HG03066 (cell line): ENCODE data around the gene MMP17.

ENCODE experiments used
- ATAC-seq: cut with Tn5 transposase; IDR thresholded peaks from one replicate; pipeline ENCODE4 v1.9.1; 2021; ENCODE audit warnings: low read depth; ENCODE audit not compliant: unreplicated experiment

Gene MMP17

DNA sequence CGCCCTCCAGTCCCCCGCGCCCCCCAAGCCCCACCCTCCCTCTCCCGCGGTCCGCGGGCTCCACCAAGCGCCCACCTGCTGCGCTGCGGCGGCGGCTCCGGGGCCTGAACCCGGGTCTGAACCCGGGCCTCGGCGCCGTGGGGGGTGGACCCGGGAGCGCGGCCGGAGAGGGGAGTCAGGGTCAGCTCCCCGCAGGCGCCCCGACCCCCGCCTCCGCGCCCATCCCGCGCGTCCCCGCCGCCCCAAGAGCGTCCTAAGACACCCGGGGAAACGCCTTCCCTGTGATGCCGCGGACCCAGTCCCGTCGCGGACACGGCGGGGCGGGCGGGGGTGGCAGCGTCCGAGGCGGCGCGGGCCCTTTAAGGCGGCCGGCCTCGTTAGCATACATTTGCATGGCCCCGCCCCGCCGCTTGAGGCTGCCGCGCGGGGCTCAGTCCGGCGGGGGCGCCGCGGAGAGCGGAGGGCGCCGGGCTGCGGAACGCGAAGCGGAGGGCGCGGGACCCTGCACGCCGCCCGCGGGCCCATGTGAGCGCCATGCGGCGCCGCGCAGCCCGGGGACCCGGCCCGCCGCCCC is at the start of gene MMP17:
MMP17 (plus strand) TSS at position 433 of the 574 bp plus-strand sequence; CDS start at position 535, 102 bp downstream.
- ATAC-seq: no peak

DNA sequence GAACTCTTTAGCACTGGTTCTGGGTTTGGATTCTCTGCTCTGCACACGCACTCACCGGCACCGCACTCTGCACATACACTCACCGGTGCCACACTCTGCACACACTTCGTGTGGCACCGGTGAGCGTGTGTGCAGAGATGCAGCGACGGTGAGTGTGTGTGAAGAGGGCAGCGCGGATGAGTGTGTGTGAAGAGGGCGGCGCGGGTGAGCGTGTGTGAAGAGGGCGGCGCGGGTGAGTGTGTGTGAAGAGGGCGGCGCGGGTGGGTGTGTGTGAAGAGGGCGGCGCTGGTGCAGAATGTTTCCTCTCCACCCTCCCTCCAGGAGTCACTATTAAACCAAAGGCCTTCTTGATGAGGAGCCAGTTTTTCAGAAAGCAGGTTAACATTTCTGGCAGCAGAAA is 49.2 kb upstream of the MMP17 start:
- ATAC-seq: no peak

DNA sequence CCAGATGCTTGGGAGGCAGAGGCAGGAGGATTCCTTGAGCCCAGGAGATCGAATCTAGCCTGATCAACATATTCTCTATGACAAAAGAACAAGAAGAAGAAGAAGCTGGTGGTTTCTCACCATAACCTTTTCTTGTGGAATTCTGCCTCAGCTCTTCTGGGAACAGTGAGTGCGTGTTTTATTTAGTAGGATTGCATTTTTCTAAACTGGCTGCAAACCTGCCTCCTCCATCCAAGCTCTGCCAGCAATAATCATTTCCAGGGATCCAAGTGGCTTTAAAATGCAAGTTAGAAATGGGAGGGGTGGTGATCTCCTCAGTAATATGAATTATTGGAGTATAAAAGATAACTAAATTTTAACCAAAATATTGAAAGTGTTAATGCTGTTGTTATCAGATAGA is 46.1 kb upstream of the MMP17 start:
- no peak for ATAC-seq

DNA sequence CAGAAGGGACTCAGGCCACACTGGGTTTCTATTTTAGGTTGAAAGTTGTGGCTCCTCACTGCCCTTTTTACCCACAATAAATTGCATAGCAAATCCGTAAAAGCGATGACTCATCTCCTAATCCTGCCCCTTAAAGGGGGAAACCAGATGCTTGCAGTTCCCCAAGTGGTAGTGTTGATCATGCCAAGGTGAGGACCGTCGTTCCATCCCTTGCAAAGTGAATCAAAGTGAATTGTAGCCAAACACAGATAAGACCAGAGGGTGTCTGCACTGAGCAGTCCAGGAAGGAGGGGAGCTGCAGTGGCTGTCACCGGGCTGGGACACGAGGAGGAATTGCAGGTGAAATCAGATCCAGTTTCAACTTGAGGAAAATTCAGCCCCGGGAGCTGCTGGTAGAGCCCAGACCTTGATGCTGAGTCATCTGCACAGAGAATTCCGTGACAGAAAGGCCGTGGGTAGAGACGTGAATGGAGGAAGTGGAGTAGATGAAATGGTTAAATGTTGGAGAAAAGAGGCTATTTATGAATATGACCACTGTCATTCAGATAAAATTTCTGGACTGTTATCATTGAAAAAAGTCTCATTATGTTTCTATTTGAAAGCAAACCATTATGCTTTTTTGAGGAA is 44.2 kb upstream of the MMP17 start:
- no peak for ATAC-seq

DNA sequence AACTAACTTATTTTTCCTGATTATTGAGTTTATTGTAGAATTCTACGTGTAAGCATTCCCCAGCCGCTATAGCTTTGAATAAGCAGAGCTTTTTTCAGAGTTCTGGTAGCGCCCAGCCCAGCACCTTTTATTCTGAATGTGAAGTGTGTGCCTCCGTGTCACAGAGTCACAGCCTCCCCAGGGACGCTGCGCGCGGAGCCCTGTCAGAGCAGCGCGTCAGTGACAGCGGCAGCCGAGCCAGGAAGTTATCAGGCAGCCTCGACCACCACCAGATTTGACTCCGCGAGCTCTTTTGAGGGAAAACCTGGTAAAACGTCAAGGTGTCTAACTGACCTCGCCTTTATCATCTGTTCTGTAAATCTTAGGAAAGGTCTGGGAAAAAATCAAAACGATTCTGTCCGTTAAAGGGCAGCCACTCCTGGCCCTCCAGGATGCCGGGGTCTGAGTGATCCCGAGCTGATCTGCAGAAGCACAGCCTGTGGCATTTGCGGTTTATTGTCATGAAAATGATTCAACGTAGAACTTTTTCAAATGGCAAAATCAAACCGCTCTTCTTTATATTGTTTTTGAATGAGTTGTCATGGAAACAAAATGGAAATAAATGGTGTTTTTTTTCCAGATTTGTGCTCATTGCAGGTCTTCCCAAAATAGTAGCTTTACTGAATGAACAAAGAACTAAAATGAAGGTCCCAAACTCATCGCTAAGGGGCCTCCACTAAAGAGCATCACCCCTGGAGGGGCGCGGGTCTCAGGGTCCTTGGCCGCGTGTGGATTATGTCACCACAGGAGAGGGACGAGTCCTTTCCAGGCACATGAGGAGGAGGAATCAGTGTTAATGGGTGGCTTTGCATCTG is 43.1 kb upstream of the MMP17 start:
- no peak for ATAC-seq

DNA sequence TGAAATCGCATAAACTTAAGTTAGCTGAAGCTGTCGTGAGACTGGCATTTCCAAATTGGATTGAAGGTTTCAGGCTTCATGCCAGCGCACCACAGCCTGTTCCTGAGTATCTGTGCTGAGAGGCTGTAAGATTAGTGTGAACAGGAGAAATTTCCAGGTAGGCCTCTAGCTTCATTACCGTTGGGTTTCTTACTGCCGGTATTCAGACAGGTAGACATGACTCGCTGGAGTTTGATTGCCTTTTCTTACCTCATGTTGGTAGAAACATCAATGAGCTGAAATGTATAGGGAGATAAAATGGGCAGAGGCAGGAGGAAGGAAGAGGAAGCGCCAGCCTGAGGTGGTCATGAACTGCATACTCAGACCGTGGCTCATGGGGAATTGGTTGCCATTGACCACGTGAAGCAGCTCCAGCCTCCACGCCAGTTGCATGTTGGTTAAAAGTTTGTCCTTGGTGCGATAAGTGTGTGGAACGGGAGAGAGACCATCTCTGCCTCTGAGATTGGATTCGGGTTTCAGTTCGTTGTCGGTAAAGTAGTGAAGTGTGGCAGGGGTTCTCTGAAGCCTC is 42.3 kb upstream of the MMP17 start:
- ATAC-seq: no peak

DNA sequence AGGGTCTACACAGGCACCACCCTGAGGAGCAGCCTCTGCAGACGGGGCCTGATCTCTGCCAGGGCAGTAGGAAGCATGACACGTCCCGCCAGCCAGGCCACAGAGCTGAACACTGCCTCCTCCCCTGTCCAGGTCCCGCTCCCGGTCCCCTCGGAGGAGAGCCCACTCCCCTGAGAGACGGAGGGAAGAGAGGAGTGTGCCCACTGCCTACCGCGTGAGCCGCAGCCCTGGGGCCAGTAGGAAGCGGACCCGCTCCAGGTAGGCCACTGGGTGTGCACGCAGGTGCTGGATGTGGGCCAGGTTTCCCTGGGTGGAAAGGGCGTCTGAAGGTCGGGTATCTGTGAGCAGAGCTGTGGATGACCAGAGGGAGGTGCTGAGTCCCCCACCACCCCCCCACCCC is 41.9 kb upstream of the MMP17 start:
- ATAC-seq: no peak

DNA sequence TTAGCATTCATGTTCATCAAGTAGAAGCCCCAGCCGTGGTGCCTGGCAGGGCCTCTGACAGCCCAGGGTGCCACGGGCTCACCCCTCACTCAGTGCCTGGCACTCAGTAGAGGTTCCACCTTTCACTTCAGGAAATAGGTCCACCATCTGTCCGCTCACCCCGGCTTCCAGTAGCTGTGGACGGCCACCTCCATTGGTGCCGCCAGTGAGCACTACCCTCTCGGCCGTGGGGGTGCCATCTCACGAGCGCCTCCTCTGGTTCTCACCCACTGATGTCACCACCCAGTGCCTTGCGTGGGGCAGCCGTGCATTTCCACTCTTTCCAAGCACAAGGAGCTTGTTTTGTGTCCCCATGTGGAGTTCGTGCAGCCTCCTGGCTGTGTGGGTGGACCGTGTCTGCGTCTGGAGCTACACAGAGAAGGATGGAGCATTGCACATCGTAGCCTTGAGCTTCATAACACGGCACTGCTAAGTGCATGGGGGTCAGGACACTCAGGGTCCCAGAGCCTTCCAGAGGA is 41.0 kb upstream of the MMP17 start:
- ATAC-seq: no peak

DNA sequence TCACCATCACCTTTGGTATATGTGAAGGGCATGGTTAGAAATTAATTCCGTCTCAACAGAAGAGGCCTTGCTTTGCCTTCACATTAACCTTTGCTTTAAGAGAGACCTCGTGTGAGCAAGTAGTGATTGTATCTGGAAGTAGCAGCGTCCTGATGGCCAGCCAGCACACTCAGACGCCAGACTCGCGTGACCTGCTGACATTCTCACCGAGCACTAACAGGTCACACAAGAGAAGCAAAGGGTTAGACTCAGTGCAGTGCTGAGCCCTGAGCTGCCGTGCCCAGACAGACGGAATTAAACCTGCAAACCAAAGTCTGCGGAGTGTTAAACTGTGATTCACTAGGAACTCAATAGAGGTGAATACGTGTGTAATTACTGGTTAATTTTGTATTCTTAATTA is 40.1 kb upstream of the MMP17 start:
- no peak for ATAC-seq

DNA sequence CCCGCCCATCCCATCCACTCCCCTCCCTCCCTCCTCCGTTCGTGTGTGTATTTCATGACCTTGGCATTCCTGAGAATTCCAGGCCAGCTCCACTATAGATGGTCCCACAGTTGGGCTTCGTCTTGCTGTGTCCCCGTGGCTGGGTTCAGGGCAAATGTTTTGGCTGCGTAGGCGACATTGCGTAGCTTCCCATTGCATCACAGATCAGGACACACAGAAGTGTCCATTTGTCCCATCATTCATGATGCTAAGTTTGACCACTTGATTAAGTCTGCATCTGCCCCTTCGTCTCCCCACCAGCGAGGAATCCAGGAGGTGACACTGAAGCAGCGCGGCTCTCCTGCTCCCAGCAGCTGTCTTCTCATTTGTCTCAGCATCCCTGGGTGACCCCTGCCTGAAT is 38.6 kb upstream of the MMP17 start:
- no peak for ATAC-seq

DNA sequence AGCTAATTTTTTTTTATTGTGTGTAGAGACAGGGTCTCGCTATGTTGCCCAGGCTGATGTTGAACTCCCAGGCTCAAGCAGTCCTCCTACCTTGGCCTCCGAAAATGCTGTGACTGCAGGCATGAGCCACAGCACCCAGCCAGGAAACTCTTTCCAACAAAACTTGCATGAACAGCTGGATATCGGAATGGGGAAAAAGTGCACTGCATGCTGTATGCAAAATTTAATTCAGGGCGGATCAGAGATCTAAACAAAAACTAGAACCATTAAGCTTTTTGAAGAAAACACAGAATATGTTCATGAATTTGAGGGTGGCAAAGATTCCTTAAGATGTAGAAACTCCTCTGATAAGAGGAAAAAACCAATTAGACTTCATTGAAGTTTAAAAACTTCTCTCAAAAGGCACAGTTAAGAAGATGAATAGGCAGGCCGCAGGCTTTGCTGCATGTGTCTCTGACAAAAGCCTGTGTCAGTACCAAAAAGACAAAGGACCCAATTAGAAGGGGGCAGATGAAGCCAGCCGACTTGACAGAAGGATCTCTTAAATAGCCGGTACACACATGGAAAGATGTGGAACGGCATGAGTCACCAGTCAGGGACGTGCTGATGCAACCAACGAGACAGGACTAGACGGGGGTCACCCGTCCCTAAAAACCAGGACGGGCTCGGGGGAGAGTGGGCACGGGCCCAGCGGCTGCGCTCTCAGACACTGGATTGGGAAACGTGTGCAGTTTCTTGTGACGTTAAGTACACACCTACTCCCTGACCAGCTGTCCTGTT is 34.8 kb upstream of the MMP17 start:
- no peak for ATAC-seq

DNA sequence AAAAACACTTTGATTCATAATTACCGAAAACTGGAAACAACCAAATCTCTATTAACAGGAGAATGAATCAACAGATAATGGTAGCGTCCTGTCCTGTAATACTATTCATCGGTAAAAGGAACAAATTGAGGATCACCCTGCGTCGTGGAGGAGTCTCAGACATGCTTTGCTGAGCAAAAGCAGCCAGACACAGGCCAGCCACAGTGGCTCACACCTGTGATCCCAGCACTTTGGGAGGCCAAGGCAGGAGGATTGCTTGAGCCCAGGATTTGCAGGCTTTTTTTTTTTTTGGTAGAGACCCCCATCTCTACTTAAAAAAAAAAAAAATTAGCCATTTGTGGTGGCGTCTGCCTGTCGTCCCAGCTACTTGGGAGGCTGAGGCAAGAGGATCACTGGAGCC is 34.1 kb upstream of the MMP17 start:
- ATAC-seq: no peak

DNA sequence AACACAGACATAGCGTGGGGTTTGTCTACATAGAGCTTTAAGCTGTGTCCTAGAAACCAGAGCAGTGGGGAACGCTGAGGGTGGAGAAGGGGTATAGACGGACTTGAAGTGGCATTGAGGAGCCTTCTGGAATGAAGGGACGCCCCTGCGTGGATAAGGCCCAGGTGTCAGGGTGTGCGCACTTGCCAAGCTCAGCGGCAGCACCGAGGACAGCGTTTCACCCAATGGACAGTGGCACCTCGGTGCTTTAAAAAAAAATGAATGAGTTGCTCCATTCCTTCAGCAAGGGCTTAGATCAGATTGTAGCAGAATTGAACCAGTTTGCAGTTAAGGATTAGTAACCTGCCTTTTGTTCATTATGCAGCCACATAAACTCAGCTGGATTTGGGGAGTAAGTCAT is 33.6 kb upstream of the MMP17 start:
- ATAC-seq: no peak

DNA sequence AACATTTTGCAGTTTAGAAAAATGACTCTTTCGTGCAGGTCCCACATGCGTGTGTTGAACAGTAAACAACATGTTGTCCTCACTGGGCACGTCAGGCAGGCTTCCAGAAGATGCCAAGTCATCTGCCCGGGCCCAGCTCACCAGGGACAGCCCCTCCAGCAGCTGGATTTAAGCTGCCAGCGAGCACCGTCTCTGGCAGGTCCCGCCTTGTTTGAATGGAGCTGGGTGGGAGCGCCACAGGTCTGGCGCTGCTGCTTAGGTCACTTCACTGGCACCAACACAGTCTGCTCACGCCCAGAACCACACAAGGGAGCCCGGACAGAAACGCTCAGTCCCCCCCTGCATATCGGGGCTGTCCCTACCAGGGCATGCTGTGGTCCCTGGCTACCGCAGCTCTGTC is 33.1 kb upstream of the MMP17 start:
- ATAC-seq: no peak

DNA sequence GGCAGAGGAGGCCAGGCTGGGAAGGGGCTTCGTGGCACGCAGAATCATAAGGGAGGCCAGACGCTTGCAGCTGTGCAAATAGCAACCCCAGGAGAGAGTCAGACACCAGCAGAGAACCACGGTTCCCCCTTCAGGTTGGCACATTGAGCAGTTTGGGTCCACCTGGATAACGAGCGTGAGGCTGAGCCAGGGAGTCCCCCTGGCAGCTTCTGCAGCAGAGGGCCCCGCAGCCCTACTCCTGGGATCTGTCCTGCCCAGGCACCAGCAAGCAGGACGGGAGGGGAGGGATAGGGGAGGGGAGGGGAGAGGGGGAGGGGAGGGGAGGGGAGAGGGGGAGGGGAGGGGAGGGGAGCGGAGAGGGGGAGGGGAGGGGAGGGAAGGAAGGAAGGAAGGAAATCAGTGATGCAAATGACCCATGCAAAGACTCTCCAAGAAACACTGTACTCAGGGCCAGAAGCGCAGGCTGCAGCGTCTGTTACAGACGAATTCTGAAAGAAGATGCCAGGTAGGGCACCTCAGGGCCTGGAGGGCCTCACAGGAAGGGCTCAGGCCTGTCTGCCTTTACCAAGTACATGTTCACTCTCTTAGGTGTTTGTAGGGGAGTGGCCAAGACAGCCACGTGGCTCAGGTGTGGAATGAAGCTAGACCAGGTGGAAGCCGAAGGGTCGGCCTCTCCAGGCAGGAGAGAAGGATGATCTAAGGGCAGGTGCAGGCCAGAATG is 32.3 kb upstream of the MMP17 start:
- no peak for ATAC-seq

DNA sequence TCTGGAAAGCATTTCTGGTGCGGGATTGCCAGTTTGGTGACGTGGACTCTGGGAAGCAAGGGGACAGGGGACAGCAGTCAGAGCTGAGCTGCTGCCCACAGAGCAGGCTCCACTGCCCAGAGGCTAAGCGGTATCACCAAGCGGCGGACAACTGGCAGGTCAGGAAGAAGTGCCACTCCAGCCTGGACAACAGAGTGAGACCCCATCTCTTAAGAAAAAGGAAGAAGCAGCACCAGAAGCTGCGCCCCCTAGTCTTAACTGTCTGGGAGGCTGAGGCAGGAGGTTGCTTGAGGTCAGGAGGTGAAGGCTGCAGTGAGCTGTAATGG is 31.8 kb upstream of the MMP17 start:
- no peak for ATAC-seq

DNA sequence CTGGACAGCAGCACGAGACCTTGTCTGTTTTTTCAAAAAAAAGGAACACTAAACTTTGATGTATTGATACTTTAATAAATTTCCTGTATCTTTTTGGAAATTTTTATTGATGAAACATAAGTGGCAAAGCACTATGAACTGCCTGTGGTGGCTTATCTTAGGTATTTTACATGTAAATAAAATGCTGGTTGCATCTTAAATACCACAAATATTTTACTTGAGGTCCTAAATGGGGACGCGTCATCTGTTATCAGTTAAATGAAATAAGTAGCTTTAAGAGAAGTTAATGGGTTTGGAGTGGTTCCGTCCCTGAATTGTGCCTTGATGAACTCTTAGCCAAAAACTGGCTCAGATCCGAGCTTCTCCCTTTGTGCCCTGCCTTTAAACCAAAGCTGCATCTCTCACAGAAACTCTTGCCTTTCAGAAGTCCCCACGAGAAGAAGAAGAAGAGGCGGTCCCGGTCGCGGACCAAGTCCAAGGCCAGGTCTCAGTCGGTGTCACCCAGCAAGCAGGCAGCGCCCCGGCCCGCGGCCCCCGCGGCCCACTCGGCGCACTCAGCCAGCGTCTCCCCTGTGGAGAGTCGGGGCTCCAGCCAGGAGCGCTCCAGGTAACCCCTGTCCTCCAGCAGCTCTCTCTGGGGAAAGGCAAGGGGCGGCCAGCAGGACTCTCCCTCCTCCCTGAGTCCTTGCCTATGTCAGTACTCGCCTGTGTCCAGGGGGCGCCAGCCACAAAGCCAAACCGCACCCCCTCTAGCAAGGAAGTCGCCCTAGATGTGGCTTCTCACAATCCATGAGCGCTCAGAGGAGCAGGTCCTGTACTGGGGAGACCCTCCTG is 31.2 kb upstream of the MMP17 start:
- ATAC-seq: no peak

DNA sequence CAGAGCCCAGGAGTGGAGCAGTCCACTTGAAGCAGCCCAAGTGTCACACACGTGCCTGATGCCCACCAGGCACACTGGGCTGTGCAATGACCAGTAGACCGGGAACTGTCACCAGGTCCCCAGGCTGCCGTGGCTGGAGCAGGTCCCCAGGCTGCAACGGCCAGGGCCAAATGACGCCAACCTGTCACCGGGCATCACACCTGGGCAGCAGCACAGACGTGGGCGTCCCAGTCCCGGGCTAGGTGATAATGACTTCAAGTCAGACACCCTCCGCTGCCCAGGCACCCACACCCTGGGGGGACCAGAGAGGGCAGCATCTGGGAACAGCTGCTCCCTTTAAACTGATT is 30.6 kb upstream of the MMP17 start:
- ATAC-seq: no peak

DNA sequence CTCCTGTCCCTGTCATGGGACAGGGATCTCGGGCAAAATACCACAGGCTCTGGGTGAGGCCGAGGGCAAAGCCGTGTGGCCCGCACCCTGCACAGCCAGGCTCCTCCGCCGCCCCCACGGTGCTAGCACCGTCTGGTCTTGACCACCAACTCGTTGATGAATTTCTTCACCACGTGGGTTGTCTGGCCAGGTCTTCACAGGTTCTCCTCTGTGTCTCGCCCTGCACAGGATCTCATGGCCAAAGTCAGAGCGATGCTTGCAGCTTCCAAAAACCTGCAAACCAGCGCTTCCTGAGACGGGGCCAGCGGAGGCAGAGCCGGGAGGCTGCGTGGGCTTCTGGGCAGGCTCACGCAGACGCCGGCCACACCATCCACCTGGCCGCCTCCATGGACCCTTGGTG is 29.0 kb upstream of the MMP17 start:
- no peak for ATAC-seq
